Omental fat pad (tissue), 4 donors: ENCODE data around the gene FBXW9. TPM values are rescaled to one million over a fixed set of nuclear protein-coding genes. Genes with fewer than 3 reads are reported as not detected.

Experiments used
- ATAC-seq: fragments of 150-250 bp; one replicate; pipeline ENCODE4 v1.9.1; 2016; ENCODE audit warnings: mild to moderate bottlenecking, moderate library complexity; ENCODE audit not compliant: low FRiP score
- DNase-seq: peaks from one replicate; pipeline ENCODE4 v3.0.0-alpha.2; 2019; ENCODE audit warnings: low spot score
- CTCF ChIP-seq, 3 donors: fragments of 450-650 bp; IDR thresholded peaks; one replicate each; pipeline ENCODE4 v1.5.1; 2016 to 2017; ENCODE audit warnings: antibody characterized with exemption in 3 of 3, mild to moderate bottlenecking in 3 of 3, moderate library complexity in 2 of 3
- total RNA-seq, 4 donors: library from RNA; depleted of rRNA; stranded (reverse); fragments of >200 nt; gene quantifications; one replicate each; pipeline ENCODE4 v1.1.0, GENCODE V29; 2016

The FBXW9 gene
- total RNA-seq, 4 donors from 2014 or later: 3.2 to 5.6 (median 4.4) TPM

- no peak for DNase-seq
- no peak for ATAC-seq
- no peak for TF ChIP-seq CTCF (IDR thresholded peaks at IDR 0.05)
Observed at GRCh38 chr19:12711187-12711586, 14.8 kb upstream of the FBXW9 start.

- TF ChIP-seq CTCF (IDR thresholded peaks at IDR 0.05): no peak
- no peak for DNase-seq
- no peak for ATAC-seq
Observed at GRCh38 chr19:12708641-12709040, 12.2 kb upstream of the FBXW9 start.

- DNase-seq (no peak), ATAC-seq (no peak)
- no peak for TF ChIP-seq CTCF (IDR thresholded peaks at IDR 0.05)
Observed at GRCh38 chr19:12706332-12706718, 9.9 kb upstream of the FBXW9 start.

GRCh38 chr19:12705654-12706331, 9.4 kb upstream of the FBXW9 start:
- no peak for DNase-seq
- TF ChIP-seq CTCF (IDR thresholded peaks at IDR 0.05): no peak
- ATAC-seq: no peak

- no peak for TF ChIP-seq CTCF (IDR thresholded peaks at IDR 0.05)
- no peak for ATAC-seq
- no peak for DNase-seq
Observed at GRCh38 chr19:12705169-12705568, 8.7 kb upstream of the FBXW9 start.

- DNase-seq (no peak), ATAC-seq (no peak)
- no peak for TF ChIP-seq CTCF (IDR thresholded peaks at IDR 0.05)
Observed at GRCh38 chr19:12703046-12703445, 6.6 kb upstream of the FBXW9 start.

GRCh38 chr19:12701596-12702282, 5.3 kb upstream of the FBXW9 start:
- no peak for ATAC-seq
- no peak for TF ChIP-seq CTCF (IDR thresholded peaks at IDR 0.05)
- DNase-seq: no peak
